ENCODE measurements around the gene CAPZA2. TPM values are rescaled to one million over a fixed set of nuclear protein-coding genes. Genes with fewer than 3 reads are reported as not detected.

The CAPZA2 gene
- total and polyA plus RNA-seq, 10 of the 15 experiments (the other 5 are each of a cell fraction or from before 2014, with no cell fraction given): 50.0 to 379 (median 117) TPM

DNA sequence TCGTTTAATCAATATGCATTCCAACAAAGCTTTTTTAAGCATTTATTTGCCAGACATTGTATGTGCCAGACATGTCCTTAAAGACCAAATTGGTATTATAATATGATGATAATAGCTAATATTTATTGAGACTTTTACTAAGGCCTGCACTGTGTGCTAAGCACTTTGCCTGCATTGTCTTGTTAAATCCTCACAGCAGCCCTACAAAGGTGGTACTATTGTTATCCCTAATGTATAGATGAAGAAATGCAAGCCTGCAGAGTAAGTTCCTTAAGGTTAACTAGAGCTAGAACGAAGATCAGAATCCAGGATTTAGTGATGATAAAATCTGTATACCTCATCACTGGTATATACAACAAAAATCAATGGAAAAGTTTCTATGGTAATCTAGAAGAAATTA is 5.3 kb upstream of the CAPZA2 start (continued):
- TF ChIP-seq, protein P1, sequence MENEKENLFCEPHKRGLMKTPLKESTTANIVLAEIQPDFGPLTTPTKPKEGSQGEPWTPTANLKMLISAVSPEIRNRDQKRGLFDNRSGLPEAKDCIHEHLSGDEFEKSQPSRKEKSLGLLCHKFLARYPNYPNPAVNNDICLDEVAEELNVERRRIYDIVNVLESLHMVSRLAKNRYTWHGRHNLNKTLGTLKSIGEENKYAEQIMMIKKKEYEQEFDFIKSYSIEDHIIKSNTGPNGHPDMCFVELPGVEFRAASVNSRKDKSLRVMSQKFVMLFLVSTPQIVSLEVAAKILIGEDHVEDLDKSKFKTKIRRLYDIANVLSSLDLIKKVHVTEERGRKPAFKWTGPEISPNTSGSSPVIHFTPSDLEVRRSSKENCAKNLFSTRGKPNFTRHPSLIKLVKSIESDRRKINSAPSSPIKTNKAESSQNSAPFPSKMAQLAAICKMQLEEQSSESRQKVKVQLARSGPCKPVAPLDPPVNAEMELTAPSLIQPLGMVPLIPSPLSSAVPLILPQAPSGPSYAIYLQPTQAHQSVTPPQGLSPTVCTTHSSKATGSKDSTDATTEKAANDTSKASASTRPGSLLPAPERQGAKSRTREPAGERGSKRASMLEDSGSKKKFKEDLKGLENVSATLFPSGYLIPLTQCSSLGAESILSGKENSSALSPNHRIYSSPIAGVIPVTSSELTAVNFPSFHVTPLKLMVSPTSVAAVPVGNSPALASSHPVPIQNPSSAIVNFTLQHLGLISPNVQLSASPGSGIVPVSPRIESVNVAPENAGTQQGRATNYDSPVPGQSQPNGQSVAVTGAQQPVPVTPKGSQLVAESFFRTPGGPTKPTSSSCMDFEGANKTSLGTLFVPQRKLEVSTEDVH (IDR thresholded peaks at IDR 0.05; ENCODE audit: low read depth, partially characterized antibody): no peak
- TF ChIP-seq GATAD2B (conservative IDR thresholded peaks at IDR 0.05; ENCODE audit: low read depth): no peak
- no peak for TF ChIP-seq SP1 (IDR thresholded peaks at IDR 0.05; ENCODE audit: low read depth, low read length)
- TF ChIP-seq ATF2 (IDR thresholded peaks at IDR 0.05; ENCODE audit: low read length): no peak

DNA sequence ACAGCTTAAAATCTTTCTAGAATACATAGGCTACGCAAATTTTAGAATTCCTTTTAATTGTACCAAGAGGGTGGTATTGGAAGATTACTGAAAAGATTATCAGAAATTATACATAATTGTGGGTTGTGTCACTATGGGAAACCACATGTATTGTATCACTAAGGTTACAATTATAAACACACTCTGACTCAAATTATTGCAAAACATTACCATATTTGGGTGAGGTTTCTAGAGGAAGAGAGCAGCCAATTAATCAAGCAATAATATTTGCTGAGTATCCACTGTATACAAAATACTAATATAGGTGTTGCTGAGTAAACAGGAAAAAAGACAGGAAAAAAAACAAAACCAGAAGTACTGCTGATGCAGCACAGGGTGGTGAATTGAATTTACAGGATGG is 3.1 kb upstream of the CAPZA2 start:
- Histone ChIP-seq H4K20me1 (ENCODE audit: control insufficient read depth, insufficient read depth) (no peaks in the 10 kb centered on the region), H3K36me3 (ENCODE audit: control insufficient read depth in 2 of 2, insufficient read depth in 2 of 2, low read length in 1 of 2) (no peaks in the 10 kb centered on the region), H2AFZ (ENCODE audit: control insufficient read depth, low read depth, low read length) (no peak overlapping the region), H3K9ac (ENCODE audit: control insufficient read depth, insufficient read depth, low read length) (no peak overlapping the region), H3K9me3 (replicated peaks; ENCODE audit: control insufficient read depth, insufficient read depth, low read length) (no peaks in the 10 kb centered on the region), H3K27ac (ENCODE audit: control insufficient read depth, insufficient read depth) (no peak overlapping the region), H3K4me1 (ENCODE audit: control insufficient read depth, insufficient read depth, low read length) (no peaks in the 10 kb centered on the region), H3K27me3 (replicated peaks in 1 of 2; ENCODE audit: control insufficient read depth in 2 of 2, insufficient read depth in 2 of 2, low read length in 1 of 2) (peaks cover 0 to 3% of the 10 kb centered on the region in 2 experiments; a peak in 2 of 4 replicates), H3K79me2 (ENCODE audit: control insufficient read depth, insufficient read depth, low read length) (peaks cover 19% of the 10 kb centered on the region), H3K4me2 (ENCODE audit: control insufficient read depth, insufficient read depth) (no peak overlapping the region), H3K4me3 (no peak overlapping the region)
- no TSS peak for BruUV-seq (replicated peaks)
- ChIA-PET SMC1A (ENCODE audit: uncharacterized antibody, unreplicated experiment) (no interaction called here), POLR2A (interaction anchor here (0.7 kb wide), 1 partner anchor 514 kb away, joined by 6 read pairs; no protein-coding TSS in a partner anchor), CTCF (interaction anchor here (0.7 kb wide), 1 partner anchor 269 kb away, joined by 3 read pairs; no protein-coding TSS in a partner anchor), RAD21 (ENCODE audit: unreplicated experiment) (no interaction called here)
- in situ Hi-C loops (cut with MboI) (no loop called here), intact Hi-C loops (cut with micrococcal nuclease; ENCODE audit: unreplicated experiment) (no loop called here)
- FAIRE-seq: no peak
- DNase-seq (ENCODE audit: low read depth, low spot score): no peak
- 100% methylated on average over 1 of the region's 1 CpG for WGBS (ENCODE audit: insufficient coverage, insufficient replicate concordance, low lambda C conversion rate, missing lambda C conversion rate)
- TF ChIP-seq NFIC (IDR thresholded peaks at IDR 0.05; ENCODE audit: low read depth, low read length) (no peak), EP300 (IDR thresholded peaks at IDR 0.05; ENCODE audit: borderline replicate concordance in 1 of 2, control insufficient read depth in 1 of 2, low read depth in 2 of 2, low read length in 2 of 2) (no peak), NFYB (IDR thresholded peaks at IDR 0.05; ENCODE audit: insufficient read depth, low read depth, low read length) (no peak), WRNIP1 (IDR thresholded peaks at IDR 0.05; ENCODE audit: borderline replicate concordance, low read depth, low read length) (no peak), CBX3 (IDR thresholded peaks at IDR 0.05; ENCODE audit: borderline replicate concordance, low read depth) (no peak), RAD51 (IDR thresholded peaks at IDR 0.05) (no peak), BCL3 (IDR thresholded peaks at IDR 0.05; ENCODE audit: borderline replicate concordance, insufficient read depth, low read depth, low read length, poor library complexity, severe bottlenecking) (no peak)
- ATAC-seq: no peak

Data from GM12878 (cell line).